Kidney tubule cell (primary cell): ENCODE results near the gene CCDC136.

Source experiments
- DNase-seq: peaks from one replicate; pipeline ENCODE4 v3.0.0-alpha.2; 2018; ENCODE audit warnings: low spot score

CCDC136 gene

DNA sequence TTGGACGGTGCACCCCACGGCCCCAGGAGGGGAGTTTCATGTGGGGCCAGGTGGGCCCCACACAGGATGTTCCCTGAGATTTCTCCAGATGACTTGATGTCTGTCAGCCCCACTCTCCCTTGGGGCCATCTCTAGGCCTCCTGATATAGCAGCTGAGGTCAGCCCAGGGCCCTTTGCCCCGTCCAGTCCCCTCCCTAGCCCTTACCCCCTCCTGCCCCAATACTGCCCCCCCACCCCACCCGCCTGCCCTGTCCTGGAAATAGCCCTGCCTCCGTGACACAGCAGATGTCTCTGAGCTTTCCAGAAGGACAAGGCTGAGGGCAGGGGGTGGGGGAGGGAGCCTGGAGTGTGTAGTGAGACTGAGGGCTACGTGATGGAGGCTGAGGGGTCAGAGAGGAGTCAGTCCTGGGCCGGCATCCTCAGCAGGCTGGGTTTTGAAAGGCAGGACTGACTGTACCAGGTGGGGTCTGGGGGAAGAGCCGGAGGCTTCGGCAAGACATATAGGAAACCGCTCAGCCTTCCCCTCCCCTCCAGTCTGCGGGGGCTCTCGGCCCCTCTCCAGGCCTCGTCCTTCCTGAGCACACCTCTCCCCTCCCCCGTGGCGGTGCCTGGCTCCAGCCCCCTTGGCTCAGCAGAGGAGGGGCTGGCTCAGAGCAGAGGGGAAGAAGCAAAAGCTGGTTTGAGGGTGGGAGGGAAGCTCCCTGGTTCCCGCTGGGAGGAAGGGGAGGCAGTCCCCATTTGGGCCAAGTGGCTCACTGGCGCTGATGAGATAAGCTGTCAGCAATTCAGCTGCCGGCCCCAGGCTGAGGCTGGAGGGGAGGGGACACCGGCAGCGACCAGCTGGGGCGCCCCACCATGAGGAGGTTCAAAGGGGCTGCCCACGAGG, 40.5 kb downstream of the CCDC136 start:
- DNase-seq = no peak

DNA sequence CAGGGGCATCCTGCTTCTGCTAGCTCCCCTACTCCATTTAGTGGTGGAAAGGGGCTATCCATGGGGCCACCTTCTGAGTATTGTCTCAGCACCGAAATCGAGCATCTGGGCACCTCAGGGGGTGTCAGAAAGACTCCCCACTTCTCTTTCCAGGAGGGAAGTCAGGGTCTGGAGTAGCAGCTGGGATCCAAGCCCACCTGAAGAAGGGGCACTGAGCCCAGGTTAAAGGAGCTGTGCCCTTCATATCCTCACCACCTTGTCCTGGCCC, 41.0 kb downstream of the CCDC136 start:
- no peak for DNase-seq

DNA sequence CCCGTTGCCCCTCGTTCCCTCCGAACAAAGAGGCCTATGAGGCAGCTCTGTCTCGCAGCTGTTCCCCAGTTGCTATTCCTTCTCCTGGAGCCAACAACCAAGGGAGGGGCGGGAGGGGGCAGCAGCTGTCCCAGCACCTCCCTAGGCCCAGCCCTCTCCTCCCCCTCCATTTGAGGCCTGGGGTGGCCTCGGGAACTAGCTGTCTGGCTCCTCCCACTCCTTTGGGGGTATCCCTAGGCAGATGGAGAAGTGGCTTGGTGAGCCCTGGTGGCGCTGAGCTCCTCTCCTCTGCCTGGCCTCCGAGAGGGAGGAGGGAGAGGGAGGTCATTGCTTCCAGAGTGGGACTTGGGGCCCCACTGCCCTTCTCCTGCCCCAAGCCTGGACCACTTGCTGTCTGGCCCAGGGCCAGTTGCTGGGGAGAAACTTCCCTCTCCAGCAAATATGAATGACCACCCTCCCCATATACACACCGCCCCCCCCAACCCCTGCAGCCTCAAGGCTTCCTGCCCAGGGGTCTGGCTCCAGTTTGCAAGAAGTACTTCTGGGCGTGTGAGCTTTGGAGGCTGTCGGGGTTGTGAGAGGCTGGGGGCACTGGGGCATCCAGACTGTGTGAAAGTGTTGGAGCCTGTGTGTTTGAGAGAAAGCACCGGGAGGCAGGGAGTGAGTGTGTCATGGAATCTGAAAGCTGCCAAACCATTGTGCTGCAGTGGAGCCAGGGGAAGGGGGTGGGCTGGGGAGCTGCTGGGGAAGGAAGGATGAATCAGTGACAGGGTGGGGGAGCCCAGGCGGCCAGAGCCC, 41.6 kb downstream of the CCDC136 start:
- DNase-seq = peak; percentile 42

GRCh38 chr7:128833946-128834325, 42.2 kb downstream of the CCDC136 start:
- DNase-seq = no peak

DNA sequence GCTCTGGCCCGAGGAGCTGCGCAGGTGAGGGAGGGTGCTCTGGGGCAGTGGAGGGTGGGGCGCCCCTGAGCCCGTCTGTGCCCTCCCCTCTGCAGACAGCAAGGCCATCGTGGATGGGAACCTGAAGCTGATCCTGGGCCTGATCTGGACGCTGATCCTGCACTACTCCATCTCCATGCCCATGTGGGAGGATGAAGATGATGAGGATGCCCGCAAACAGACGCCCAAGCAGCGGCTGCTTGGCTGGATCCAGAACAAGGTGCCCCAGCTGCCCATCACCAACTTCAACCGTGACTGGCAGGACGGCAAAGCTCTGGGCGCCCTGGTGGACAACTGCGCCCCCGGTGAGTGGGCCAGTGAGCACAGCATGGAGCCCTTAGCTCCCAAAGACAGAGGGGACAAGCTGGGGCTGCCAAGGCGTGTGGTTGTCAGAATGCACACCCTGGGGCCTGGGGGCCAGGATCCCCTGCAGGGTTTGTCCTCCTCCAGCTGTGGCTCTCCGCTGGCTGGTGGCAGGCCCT, 43.5 kb downstream of the CCDC136 start:
- DNase-seq = no peak

GRCh38 chr7:128835790-128836641, 44.2 kb downstream of the CCDC136 start:
- no peak for DNase-seq

DNA sequence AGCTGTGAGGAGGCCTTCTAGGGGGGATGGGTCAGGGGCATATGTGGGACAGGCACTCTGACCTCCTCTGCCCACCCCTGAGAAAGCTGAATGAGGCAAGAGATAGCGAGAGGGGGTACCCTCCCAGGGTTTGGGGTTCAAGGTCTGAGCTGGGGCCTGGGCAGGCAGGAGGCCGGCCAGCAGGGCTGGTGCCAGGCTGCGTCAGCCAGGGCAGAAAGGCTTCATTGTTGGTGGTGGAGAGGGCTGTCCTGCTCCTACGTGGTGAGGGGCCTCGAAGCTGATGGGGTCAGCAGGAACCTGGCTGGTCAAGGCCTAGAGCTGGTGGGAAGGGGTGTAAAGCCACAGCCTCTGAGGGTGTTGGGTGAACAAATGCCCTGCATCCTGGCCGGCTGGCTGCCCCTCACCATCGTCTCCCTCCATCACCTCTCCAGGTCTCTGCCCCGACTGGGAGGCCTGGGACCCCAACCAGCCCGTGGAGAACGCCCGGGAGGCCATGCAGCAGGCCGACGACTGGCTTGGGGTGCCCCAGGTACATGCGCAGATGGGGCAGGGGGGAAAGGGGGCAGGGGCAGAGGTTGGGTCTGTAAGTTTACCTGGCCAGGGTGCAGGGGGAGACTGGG, 45.1 kb downstream of the CCDC136 start:
- no peak for DNase-seq

DNA sequence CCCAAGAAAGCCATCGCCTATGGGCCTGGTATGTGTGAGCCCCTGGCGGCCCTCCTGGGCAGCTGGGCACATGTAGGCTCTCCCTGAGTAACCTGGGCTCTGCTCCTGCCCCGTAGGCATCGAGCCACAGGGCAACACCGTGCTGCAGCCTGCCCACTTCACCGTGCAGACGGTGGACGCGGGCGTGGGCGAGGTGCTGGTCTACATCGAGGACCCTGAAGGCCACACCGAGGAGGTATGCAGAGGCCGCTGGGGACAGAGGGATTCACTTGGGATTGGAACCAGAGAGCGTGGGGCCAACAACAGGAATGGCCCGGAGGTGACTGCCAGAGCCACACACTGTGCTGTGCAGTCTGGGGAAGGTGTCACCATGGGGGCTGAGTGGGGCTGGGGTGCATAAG, 45.8 kb downstream of the CCDC136 start:
- DNase-seq = no peak

- no peak for DNase-seq
Measured at GRCh38 chr7:128838109-128838779, 46.5 kb downstream of the CCDC136 start.

GRCh38 chr7:128838981-128839731, 47.4 kb downstream of the CCDC136 start:
- DNase-seq = no peak

DNA sequence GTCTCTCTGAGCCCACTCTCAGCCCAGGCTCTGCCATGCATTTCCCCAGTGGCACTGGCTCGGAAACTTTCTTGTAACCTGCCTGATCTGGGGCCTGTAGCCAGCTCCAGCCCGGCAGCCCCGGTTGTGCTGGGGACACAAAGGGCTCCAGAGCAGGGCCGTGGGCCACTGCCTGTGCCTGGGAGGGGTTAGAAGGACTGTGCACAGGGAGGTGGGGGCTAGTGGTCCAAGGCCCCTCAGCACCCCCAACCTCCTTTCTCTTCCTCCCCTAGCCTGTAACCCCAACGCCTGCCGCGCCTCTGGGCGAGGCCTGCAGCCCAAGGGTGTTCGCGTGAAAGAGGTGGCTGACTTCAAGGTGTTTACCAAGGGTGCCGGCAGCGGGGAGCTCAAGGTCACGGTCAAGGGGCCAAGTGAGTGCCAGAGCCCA, 48.0 kb downstream of the CCDC136 start:
- no peak for DNase-seq

DNA sequence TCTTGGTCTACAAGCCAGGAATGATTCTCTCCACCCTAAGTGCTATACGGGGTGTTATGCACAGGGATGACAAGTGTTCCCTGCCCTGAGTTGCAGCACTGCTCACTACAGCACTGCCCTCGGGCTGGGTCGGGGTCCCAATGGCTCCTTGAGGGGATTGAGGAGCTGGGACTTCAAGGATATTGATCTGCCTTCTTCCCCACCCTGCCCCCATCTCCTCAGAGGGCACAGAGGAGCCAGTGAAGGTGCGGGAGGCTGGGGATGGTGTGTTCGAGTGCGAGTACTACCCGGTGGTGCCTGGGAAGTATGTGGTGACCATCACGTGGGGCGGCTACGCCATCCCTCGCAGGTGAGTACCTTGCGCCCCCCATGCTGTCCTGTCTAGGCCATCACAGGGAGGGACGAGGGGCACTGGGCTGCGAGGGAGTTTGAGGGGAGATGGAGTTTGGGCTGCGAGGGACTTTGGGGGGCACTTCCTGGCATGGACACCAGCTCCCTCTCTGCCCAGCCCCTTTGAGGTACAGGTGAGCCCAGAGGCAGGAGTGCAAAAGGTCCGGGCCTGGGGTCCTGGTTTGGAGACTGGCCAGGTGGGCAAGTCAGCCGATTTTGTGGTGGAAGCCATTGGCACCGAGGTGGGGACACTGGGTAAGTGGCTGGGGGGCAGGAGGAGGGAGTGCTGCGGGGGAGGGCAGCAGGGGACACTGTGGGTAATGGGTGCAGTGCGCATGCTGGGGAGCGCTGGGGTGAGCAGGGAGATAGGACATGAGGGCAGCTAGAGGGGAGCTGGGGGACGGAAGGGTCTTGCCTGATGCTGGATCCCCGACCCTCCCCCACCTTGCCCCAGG, 48.8 kb downstream of the CCDC136 start:
- no peak for DNase-seq

DNA sequence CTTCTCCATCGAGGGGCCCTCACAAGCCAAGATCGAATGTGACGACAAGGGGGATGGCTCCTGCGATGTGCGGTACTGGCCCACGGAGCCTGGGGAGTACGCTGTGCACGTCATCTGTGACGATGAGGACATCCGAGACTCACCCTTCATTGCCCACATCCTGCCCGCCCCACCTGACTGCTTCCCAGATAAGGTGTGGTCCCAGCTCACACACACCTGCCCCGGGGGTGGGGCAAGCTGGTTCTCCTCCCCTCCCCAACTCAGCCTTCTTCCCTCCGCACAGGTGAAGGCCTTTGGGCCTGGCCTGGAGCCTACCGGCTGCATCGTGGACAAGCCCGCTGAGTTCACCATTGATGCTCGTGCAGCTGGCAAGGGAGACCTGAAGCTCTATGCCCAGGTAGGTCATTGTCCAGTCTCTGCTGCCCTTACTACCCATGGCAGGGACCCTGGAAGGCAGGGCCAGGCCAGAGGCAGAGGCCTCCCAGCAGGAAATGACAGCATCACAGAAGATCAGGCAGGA, 49.5 kb downstream of the CCDC136 start:
- no peak for DNase-seq

GRCh38 chr7:128841921-128842673, 50.3 kb downstream of the CCDC136 start:
- peak; percentile 33 for DNase-seq

DNA sequence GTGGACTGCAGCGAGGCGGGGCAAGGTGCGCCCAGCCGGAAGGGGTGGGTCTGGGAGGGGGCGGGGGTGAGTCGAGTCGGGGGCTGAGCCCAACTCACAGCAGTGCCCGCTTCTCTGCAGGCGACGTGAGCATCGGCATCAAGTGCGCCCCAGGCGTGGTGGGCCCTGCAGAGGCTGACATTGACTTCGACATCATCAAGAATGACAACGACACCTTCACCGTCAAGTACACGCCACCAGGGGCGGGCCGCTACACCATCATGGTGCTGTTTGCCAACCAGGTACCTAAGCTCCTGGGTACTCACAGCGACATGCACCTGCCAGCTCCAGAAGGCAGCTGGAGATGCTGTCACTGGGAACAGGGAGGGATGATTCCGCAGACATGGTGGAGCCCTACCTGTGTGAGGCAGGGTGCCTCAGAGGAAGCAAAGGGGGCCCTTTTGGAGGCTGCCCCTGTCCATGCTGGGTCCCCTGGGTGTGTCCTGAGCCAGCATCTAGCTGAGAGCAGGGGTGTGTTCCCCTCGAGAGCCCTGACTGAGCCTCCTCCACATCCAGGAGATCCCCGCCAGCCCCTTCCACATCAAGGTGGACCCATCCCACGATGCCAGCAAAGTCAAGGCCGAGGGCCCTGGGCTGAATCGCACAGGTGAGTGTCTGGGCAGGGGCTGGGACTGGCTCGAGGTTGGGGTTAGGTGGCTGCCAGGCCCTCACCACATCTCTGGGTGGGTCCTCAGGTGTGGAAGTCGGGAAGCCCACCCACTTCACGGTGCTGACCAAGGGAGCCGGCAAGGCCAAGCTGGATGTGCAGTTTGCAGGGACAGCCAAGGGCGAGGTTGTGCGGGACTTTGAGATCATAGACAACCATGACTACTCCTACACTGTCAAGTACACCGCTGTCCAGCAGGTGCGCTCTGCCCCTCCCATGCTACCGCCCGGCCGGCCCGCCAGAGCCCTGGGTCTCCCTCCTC, 51.2 kb downstream of the CCDC136 start:
- DNase-seq = no peak

- DNase-seq = no peak
Measured at GRCh38 chr7:128843938-128844621, 52.3 kb downstream of the CCDC136 start.
